Naive thymus-derived CD4-positive, alpha-beta T cell (primary cell): ENCODE measurements around the gene KLRC2. TPM values are rescaled to one million over a fixed set of nuclear protein-coding genes. Genes with fewer than 3 reads are reported as not detected.
A peak's percentile ranks its signal among the peaks of the same experiment; 100 is the strongest.
"Not testable (repeated sequence)": the region's sequence is repeated elsewhere in the genome, so short reads cannot be mapped to it uniquely, and the experiment has no call there.

Source experiments
- ATAC-seq: fragments of 150-1000 bp; cut with Tn5 transposase; 2 replicates; pipeline ENCODE4 v1.10.0; 2021; ENCODE audit warnings: mild to moderate bottlenecking, moderate library complexity
- CTCF ChIA-PET: fragments of 350-600 bp; sonication (Branson Sonifier 250); formaldehyde crosslinking; loops from one replicate; lab custom pipeline; 2021; ENCODE audit warnings: antibody characterized with exemption; lab: Charles Lee
- POLR2A ChIA-PET: fragments of 350-600 bp; sonication (Branson Sonifier 250); formaldehyde crosslinking; loops from one replicate; lab custom pipeline; 2021; ENCODE audit warnings: antibody characterized with exemption, inconsistent platforms; lab: Charles Lee
- DNase-seq, 9 donors: peaks; one replicate each; pipeline versions ENCODE4 v3.0.0 to v3.0.0-alpha.2; 2020 to 2022; ENCODE audit warnings: mixed read lengths in 1 of 9
- H3K27ac ChIP-seq: one replicate; pipeline ENCODE4 v1.7.0; 2013; ENCODE audit warnings: mild to moderate bottlenecking, low read depth, low read length, moderate library complexity
- H3K27me3 ChIP-seq, 2 donors: one replicate each; pipeline ENCODE4 v1.7.0; 2013; ENCODE audit warnings: low read length in 2 of 2, mild to moderate bottlenecking in 2 of 2, moderate library complexity in 2 of 2; ENCODE audit not compliant: control insufficient read depth in 2 of 2, insufficient read depth in 2 of 2
- H3K36me3 ChIP-seq, 3 experiments: 1 replicate in 2 of 3; 2 replicates in 1 of 3; pipeline ENCODE4 v1.7.0; 2013; ENCODE audit warnings: low read length in 3 of 3, mild to moderate bottlenecking in 3 of 3, moderate library complexity in 1 of 3; ENCODE audit not compliant: insufficient read depth in 3 of 3, control insufficient read depth in 2 of 3
- H3K4me1 ChIP-seq, 2 donors: one replicate each; pipeline ENCODE4 v1.7.0; 2013; ENCODE audit warnings: low read length in 2 of 2, mild to moderate bottlenecking in 2 of 2, moderate library complexity in 1 of 2; ENCODE audit not compliant: control insufficient read depth in 2 of 2, insufficient read depth in 2 of 2
- H3K4me3 ChIP-seq: 2 replicates; pipeline ENCODE4 v1.7.0; 2013; ENCODE audit warnings: mild to moderate bottlenecking, low read length
- H3K9me3 ChIP-seq, 3 experiments: 1 replicate in 2 of 3; 2 replicates in 1 of 3; pipeline ENCODE4 v1.7.0; 2013; ENCODE audit warnings: low read length in 3 of 3; ENCODE audit not compliant: control insufficient read depth in 2 of 3
- H3K27ac Mint-ChIP-seq, 9 donors: one replicate each; pipeline ENCODE4 v1.8.0; 2020 to 2022; ENCODE audit warnings: mixed read lengths in 9 of 9, mild to moderate bottlenecking in 8 of 9, moderate library complexity in 5 of 9, inconsistent platforms in 2 of 9
- H3K27me3 Mint-ChIP-seq, 5 donors: one replicate each; pipeline ENCODE4 v1.8.0; 2021 to 2022; ENCODE audit warnings: mixed read lengths in 5 of 5, mild to moderate bottlenecking in 1 of 5
- H3K36me3 Mint-ChIP-seq, 5 donors: one replicate each; pipeline ENCODE4 v1.8.0; 2020 to 2022; ENCODE audit warnings: mixed read lengths in 5 of 5, mild to moderate bottlenecking in 3 of 5, inconsistent platforms in 1 of 5
- H3K4me1 Mint-ChIP-seq, 7 donors: one replicate each; pipeline ENCODE4 v1.8.0; 2020 to 2022; ENCODE audit warnings: mixed read lengths in 7 of 7, mild to moderate bottlenecking in 3 of 7, inconsistent platforms in 1 of 7
- H3K4me3 Mint-ChIP-seq, 10 donors: one replicate each; pipeline ENCODE4 v1.8.0; 2020 to 2022; ENCODE audit warnings: mild to moderate bottlenecking in 10 of 10, mixed read lengths in 10 of 10, moderate library complexity in 6 of 10, inconsistent platforms in 2 of 10
- H3K9me3 Mint-ChIP-seq, 11 donors: one replicate each; pipeline ENCODE4 v1.8.0; 2020 to 2022; ENCODE audit warnings: mixed read lengths in 11 of 11, mild to moderate bottlenecking in 4 of 11, inconsistent platforms in 1 of 11, moderate library complexity in 1 of 11
- intact Hi-C, 2 donors: fragments of 100-400 bp; cut with micrococcal nuclease; formaldehyde crosslinking; loops; one replicate each; pipeline ENCODE4 v1.15.1; 2023
- polyA plus RNA-seq, 2 donors: library from polyadenylated mRNA; unstranded; fragments of 300-500 nt; fragmentation: Illumina TruSeq; gene quantifications; one replicate each; pipeline ENCODE4 v1.2.3, GENCODE V29; 2021
- total RNA-seq, 6 experiments: library from RNA in 5 of 6; stranded (reverse) in 5 of 6; gene quantifications; 1 replicate in 5 of 6; 2 replicates in 1 of 6; pipeline ENCODE4 v1.2.3 and lab custom pipeline; 2021 to 2026

The KLRC2 gene
- total and polyA plus RNA-seq, 7 experiments from 2014 or later, result 6.7 TPM; not detected in 6

- Histone ChIP-seq H3K4me3 (no peak overlapping the region), H3K4me1 (no peaks in the 10 kb centered on the region), H3K27me3 (no peaks in the 10 kb centered on the region), H3K9me3 (peaks cover 0 to 10% (median 5%) of the 10 kb centered on the region in 3 experiments), H3K36me3 (no peaks in the 10 kb centered on the region), H3K27ac (no peak overlapping the region)
- peaks cover 0 to 9% (median 0%) of the 10 kb centered on the region in 5 donors for H3K27me3 Mint-ChIP-seq
- ChIA-PET CTCF (no interaction called here), POLR2A (interaction anchor here (0.6 kb wide), 1 partner anchor 11 kb away, joined by 3 read pairs; no protein-coding TSS in a partner anchor)
- intact Hi-C loops, result no loop called here
- no peak overlapping the region for H3K4me3 Mint-ChIP-seq
- no peak overlapping the region for H3K27ac Mint-ChIP-seq
- H3K9me3 Mint-ChIP-seq, result peaks cover 8 to 41% (median 25%) of the 10 kb centered on the region in 11 donors
- peaks cover 0 to 10% (median 0%) of the 10 kb centered on the region in 5 donors for H3K36me3 Mint-ChIP-seq
- DNase-seq (no peak), ATAC-seq (no peak)
- no peaks in the 10 kb centered on the region for H3K4me1 Mint-ChIP-seq
These were observed 20.0 kb upstream of the KLRC2 start for GRCh38 chr12:10455766-10456165.

- no peaks in the 10 kb centered on the region for H3K36me3 ChIP-seq
These were observed 18.7 kb upstream of the KLRC2 start for GRCh38 chr12:10454531-10454930.

GRCh38 chr12:10453156-10453555 lies 17.3 kb upstream of the KLRC2 start, which contains the start of gene KLRC1:
Gene KLRC1 (minus strand): TSS chr12:10453377. CDS start chr12:10451156, 2,221 bp downstream.
- no peak for DNase-seq
- ATAC-seq, result no peak
- H3K27ac Mint-ChIP-seq, result no peak within 1 kb of the TSS
- peaks cover 0 to 10% (median 5%) of the 10 kb centered on the region in 3 experiments for H3K9me3 ChIP-seq
- no peaks in the 10 kb centered on the region for H3K36me3 ChIP-seq
- H3K4me3 ChIP-seq, result no peak within 1 kb of the TSS
- no peak within 1 kb of the TSS for H3K27ac ChIP-seq
- H3K4me1 Mint-ChIP-seq, result no peaks in the 10 kb centered on the region
- peaks cover 0 to 10% (median 0%) of the 10 kb centered on the region in 5 donors for H3K36me3 Mint-ChIP-seq
- H3K27me3 Mint-ChIP-seq, result peaks cover 0 to 14% (median 0%) of the 10 kb centered on the region in 5 donors
- no peaks in the 10 kb centered on the region for H3K4me1 ChIP-seq
- CTCF ChIA-PET, result no interaction called here
- H3K4me3 Mint-ChIP-seq, result peak within 1 kb of the TSS in 1 of 10 donors; percentile 55
- POLR2A ChIA-PET, result no interaction called here
- H3K27me3 ChIP-seq, result no peaks in the 10 kb centered on the region
- intact Hi-C loops, result no loop called here
- peaks cover 8 to 31% (median 20%) of the 10 kb centered on the region in 11 donors for H3K9me3 Mint-ChIP-seq

More at GRCh38 chr12:10454531-10454930, 18.7 kb upstream of the KLRC2 start:
- Mint-ChIP-seq H3K4me1 (no peaks in the 10 kb centered on the region), H3K4me3 (no peak overlapping the region), H3K27ac (no peak overlapping the region), H3K36me3 (peaks cover 0 to 10% (median 0%) of the 10 kb centered on the region in 5 donors), H3K27me3 (peaks cover 0 to 14% (median 0%) of the 10 kb centered on the region in 5 donors), H3K9me3 (peaks cover 8 to 36% (median 23%) of the 10 kb centered on the region in 11 donors)
- no peaks in the 10 kb centered on the region for H3K4me1 ChIP-seq
- H3K4me3 ChIP-seq, result no peak overlapping the region
- no peaks in the 10 kb centered on the region for H3K27me3 ChIP-seq
- ChIA-PET CTCF (no interaction called here), POLR2A (no interaction called here)
- intact Hi-C loops, result no loop called here
- DNase-seq (no peak), ATAC-seq (no peak)
- no peak overlapping the region for H3K27ac ChIP-seq
- peaks cover 0 to 10% (median 5%) of the 10 kb centered on the region in 3 experiments for H3K9me3 ChIP-seq

- H3K27ac ChIP-seq, result no peak overlapping the region
- Mint-ChIP-seq H3K27me3 (peaks cover 0 to 8% (median 0%) of the 10 kb centered on the region in 5 donors), H3K27ac (no peak overlapping the region), H3K4me1 (no peaks in the 10 kb centered on the region), H3K36me3 (no peaks in the 10 kb centered on the region), H3K9me3 (no peaks in the 10 kb centered on the region), H3K4me3 (peak overlapping the region in 1 of 10 donors; percentile 4)
- no peaks in the 10 kb centered on the region for H3K9me3 ChIP-seq
- no peak overlapping the region for H3K4me3 ChIP-seq
- ATAC-seq, result no peak
- ChIA-PET CTCF (no interaction called here), POLR2A (no interaction called here)
- no peak for DNase-seq
- H3K4me1 ChIP-seq, result no peaks in the 10 kb centered on the region
- no peaks in the 10 kb centered on the region for H3K27me3 ChIP-seq
- no peaks in the 10 kb centered on the region for H3K36me3 ChIP-seq
- intact Hi-C loops, result no loop called here
These were observed 12.4 kb upstream of the KLRC2 start for GRCh38 chr12:10448236-10448635.

- POLR2A ChIA-PET, H3K9me3 Mint-ChIP-seq, ATAC-seq, H3K27ac Mint-ChIP-seq, H3K9me3 ChIP-seq, H3K36me3 ChIP-seq, H3K27ac ChIP-seq, H3K27me3 Mint-ChIP-seq, H3K4me1 ChIP-seq, H3K4me3 ChIP-seq, intact Hi-C loops, H3K4me3 Mint-ChIP-seq, DNase-seq, CTCF ChIA-PET, H3K36me3 Mint-ChIP-seq, H3K4me1 Mint-ChIP-seq, H3K27me3 ChIP-seq: not testable (repeated sequence)
These were observed 10.2 kb upstream of the KLRC2 start for GRCh38 chr12:10446052-10446451.

- intact Hi-C loops, H3K9me3 ChIP-seq, H3K4me1 ChIP-seq, DNase-seq, POLR2A ChIA-PET, H3K27ac ChIP-seq, ATAC-seq, H3K27me3 ChIP-seq, H3K27ac Mint-ChIP-seq, H3K9me3 Mint-ChIP-seq, H3K4me3 Mint-ChIP-seq, H3K4me1 Mint-ChIP-seq, CTCF ChIA-PET, H3K36me3 Mint-ChIP-seq, H3K27me3 Mint-ChIP-seq, H3K36me3 ChIP-seq, H3K4me3 ChIP-seq: not testable (repeated sequence)
These were observed 5.3 kb upstream of the KLRC2 start for GRCh38 chr12:10441144-10441543.

- H3K36me3 Mint-ChIP-seq, H3K36me3 ChIP-seq, H3K27ac Mint-ChIP-seq, DNase-seq, H3K4me1 ChIP-seq, CTCF ChIA-PET, H3K4me3 Mint-ChIP-seq, H3K27ac ChIP-seq, ATAC-seq, POLR2A ChIA-PET, H3K27me3 Mint-ChIP-seq, H3K4me1 Mint-ChIP-seq, H3K9me3 Mint-ChIP-seq, H3K9me3 ChIP-seq, H3K27me3 ChIP-seq, H3K4me3 ChIP-seq, intact Hi-C loops: not testable (repeated sequence)
These were observed 3.9 kb upstream of the KLRC2 start for GRCh38 chr12:10439608-10440274.
